Measurements from ENCODE around the gene COL8A2.
A peak's percentile ranks its signal among the peaks of the same experiment; 100 is the strongest.

Gene COL8A2

DNA sequence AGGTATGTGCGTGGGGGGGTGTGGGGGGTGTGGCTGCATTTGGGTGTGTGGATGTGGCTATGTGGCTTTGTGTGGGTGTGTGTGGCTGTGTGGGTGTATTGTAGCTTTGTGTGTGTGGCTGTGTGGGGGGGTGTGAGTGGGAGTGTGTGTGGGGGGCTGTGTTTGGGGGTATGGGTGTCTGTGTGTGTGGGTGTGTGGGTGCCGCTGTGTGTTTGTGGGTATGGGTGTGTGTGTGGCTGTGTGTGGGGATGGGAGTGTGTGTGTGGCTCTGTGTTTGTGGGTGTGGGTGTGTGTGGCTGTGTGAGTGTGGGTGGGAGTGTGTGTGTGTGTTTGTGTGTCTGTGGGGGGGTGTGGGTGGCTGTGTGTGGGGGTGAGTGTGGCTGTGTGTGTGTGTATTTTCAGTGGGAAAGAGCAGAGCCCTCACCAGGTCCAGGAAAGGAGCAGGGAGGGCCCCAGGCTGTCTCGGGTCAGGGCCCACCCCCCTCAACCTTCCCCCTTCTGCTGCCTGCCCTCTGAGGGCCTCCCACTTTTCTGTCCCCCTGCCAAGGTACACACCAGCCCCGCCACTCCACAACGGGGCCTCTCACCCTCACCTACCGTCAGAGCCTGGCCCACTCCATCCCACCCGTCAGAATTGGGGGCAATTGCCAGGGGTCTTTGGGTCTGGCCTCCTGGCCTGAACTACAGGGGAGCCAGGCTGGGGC is 1.9 kb upstream of the COL8A2 start:
- Histone ChIP-seq H3K4me1 (ENCODE audit: insufficient read depth, insufficient read length) (peaks cover 20% of the 10 kb centered on the region), H3K4me3 (ENCODE audit: insufficient read length, low read depth) (no peak overlapping the region), H3K9ac (ENCODE audit: insufficient read length, low read depth) (no peak overlapping the region), H3K9me3 (ENCODE audit: insufficient read depth, low read length) (no peaks in the 10 kb centered on the region), H3K36me3 (ENCODE audit: insufficient read depth, insufficient read length, low read length) (no peaks in the 10 kb centered on the region), H3K27me3 (ENCODE audit: insufficient read depth, insufficient read length) (peaks cover 49% of the 10 kb centered on the region)
- TF ChIP-seq SUZ12 (IDR thresholded peaks at IDR 0.05; ENCODE audit: extremely low read depth, insufficient read depth, insufficient read length) = no peak
- no peak for TF ChIP-seq YY1 (IDR thresholded peaks at IDR 0.05; ENCODE audit: insufficient read depth, insufficient read length)
- no peak for TF ChIP-seq ZNF274 (IDR thresholded peaks at IDR 0.05; ENCODE audit: low read depth, low read length)
- no peak for DNase-seq (ENCODE audit: low read depth, low spot score)

DNA sequence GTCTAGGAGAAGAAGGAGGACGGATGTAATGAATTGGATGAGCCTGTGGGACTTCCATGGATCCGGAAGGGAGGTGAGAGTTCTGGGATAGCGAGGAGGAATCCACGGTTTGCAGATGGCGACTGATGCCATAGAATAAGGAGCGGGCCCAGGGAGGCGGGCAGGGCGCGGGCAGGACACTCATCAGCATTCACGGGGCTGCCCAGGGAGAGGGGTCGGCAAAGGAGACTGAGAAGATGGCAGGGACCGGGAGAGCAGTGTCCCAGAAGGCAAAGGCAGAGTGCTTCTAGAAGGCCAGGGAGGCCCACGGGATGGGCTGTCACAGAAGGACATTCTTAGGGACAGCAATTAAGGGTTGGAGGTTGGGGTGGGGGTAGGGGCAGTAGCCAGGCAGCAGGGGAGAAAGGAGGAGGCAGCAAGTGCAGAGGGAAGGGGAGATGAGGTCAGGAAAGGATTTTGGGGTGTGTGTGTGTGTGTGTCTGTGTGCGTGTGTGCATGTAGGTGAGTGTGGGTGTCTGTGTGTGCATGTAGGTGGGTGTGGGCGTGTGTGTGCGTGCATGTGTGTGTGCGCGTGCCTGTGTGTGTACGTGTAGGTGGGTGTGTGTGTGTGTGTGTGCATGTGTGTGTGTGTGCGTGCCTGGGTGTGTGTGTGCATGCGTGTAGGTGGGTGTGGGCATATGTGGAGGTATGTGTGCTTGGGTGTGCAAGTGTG is 1.1 kb upstream of the COL8A2 start:
- DNase-seq (ENCODE audit: low read depth, low spot score) = no peak
- H3K9ac ChIP-seq (ENCODE audit: insufficient read length, low read depth) = peak overlapping the region; percentile 18
- H3K4me1 ChIP-seq (ENCODE audit: insufficient read depth, insufficient read length) = peaks cover 20% of the 10 kb centered on the region
- H3K36me3 ChIP-seq (ENCODE audit: insufficient read depth, insufficient read length, low read length) = no peaks in the 10 kb centered on the region
- no peaks in the 10 kb centered on the region for H3K9me3 ChIP-seq (ENCODE audit: insufficient read depth, low read length)
- H3K27me3 ChIP-seq (ENCODE audit: insufficient read depth, insufficient read length) = peaks cover 49% of the 10 kb centered on the region
- no peak overlapping the region for H3K4me3 ChIP-seq (ENCODE audit: insufficient read length, low read depth)
- TF ChIP-seq YY1 (IDR thresholded peaks at IDR 0.05; ENCODE audit: insufficient read depth, insufficient read length) = no peak
- no peak for TF ChIP-seq SUZ12 (IDR thresholded peaks at IDR 0.05; ENCODE audit: extremely low read depth, insufficient read depth, insufficient read length)
- TF ChIP-seq ZNF274 (IDR thresholded peaks at IDR 0.05; ENCODE audit: low read depth, low read length) = no peak

DNA sequence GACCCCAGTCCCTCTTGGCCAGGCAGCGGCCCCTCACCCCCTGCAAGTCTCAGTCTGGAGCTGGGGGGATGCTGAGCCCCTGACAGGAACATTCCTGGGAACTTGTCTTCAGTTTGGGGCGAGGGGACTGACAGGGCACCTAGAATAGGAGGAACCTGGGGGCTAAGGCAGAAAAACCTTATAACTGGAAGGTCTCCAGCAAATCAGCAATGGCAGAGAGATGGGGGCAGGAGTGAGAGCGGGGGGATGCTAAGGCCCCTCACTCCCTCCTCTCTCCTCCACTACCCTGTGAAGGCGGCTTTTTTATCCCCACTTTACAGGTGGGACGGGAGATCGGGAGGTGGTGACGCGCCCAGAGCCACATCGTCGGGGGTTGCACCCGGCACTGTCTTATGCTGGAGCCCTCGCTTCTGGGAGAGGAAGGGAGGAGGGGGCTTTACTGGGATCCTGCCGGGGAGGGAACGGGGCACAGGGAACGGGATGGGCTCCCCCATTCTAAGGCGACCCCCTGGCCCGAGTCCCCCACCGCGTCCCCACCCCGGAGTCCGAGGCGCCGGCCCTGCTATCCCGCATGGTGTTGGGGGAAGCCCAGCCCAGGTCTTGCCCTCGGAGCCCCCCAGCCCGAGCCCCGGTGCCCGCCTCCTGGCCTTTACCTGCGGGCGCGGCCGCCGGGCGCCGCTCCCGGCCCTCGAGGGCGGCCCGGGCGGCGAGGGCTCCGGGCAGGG is 456 bp downstream of the COL8A2 start:
- Histone ChIP-seq H3K4me3 (ENCODE audit: insufficient read length, low read depth) (peak overlapping the region; percentile 17), H3K4me1 (ENCODE audit: insufficient read depth, insufficient read length) (peaks cover 20% of the 10 kb centered on the region), H3K27me3 (ENCODE audit: insufficient read depth, insufficient read length) (peaks cover 49% of the 10 kb centered on the region), H3K9ac (ENCODE audit: insufficient read length, low read depth) (no peak overlapping the region), H3K36me3 (ENCODE audit: insufficient read depth, insufficient read length, low read length) (no peaks in the 10 kb centered on the region), H3K9me3 (ENCODE audit: insufficient read depth, low read length) (no peaks in the 10 kb centered on the region)
- DNase-seq (ENCODE audit: low read depth, low spot score) = no peak
- no peak for TF ChIP-seq ZNF274 (IDR thresholded peaks at IDR 0.05; ENCODE audit: low read depth, low read length)
- TF ChIP-seq YY1 (IDR thresholded peaks at IDR 0.05; ENCODE audit: insufficient read depth, insufficient read length) = no peak
- no peak for TF ChIP-seq SUZ12 (IDR thresholded peaks at IDR 0.05; ENCODE audit: extremely low read depth, insufficient read depth, insufficient read length)

DNA sequence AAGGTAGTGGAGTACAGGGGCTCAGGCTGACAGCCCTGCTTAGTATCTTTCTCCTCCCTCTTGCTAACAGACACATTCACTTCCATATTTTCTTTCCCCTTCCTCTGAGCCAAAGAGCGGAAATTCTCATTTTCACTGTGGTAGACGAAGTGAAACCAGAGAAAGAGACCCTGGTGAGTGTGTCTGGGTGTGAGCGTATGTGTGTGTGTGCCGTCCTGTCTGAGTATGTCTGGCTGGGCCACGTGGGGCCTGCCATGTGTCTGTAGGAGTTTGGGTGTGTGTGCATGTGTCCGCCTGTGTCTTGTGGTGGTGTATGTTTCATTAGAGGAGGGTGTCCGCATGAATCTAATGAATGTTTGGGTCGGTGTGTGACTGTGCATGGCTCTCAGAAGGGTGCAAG is 1.7 kb downstream of the COL8A2 start:
- DNase-seq (ENCODE audit: low read depth, low spot score) = no peak

DNA sequence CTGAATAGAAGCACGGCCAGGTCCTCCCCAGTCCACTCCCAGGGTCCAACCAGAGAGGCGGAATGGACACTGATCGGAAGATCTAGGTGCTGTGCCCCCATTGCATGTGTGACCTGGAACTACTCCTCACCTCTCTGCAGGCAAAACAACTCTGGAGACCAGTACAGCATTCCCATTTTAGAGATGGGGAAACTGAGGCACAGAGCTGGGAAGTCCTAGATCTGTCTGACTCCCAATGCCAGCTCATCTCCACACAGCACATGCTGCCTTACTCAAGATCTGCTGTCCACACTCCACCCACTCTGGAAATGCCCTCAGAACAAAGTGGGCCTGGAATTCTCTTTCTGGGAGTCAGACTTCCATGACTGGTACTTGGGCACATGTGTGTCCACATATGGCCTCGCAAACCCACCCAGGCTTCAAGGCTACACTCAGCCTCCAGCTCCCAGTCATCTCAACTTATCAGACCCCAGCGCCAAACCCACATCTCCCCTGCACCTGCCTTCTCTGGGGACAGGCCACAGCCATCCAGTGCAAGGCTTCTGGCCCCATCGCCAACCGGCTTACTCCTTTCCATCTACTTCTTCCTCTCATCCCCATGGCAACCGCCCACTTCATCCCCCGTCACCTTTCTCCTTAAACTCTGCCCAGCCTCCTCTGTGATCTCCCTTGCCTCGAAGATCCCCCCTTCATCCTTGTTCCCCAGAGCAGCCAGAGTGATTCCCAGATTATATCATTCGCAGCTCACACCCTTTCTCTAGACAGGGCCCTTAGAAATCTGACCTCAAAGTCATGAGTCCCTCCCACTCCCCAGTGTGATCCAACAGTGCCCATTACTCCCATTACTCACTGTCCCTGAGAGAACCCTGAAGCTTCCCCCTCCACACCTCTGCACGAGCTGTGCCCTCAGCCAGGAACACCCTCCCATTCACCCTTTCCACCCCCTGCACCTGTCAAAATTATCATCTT is 2.7 kb downstream of the COL8A2 start:
- H3K4me1 ChIP-seq (ENCODE audit: insufficient read depth, insufficient read length) = peaks cover 32% of the 10 kb centered on the region
- H3K9me3 ChIP-seq (ENCODE audit: insufficient read depth, low read length) = no peaks in the 10 kb centered on the region
- no peaks in the 10 kb centered on the region for H3K36me3 ChIP-seq (ENCODE audit: insufficient read depth, insufficient read length, low read length)
- H3K9ac ChIP-seq (ENCODE audit: insufficient read length, low read depth) = no peak overlapping the region
- peaks cover 49% of the 10 kb centered on the region for H3K27me3 ChIP-seq (ENCODE audit: insufficient read depth, insufficient read length)
- TF ChIP-seq ZNF274 (IDR thresholded peaks at IDR 0.05; ENCODE audit: low read depth, low read length) (no peak), YY1 (IDR thresholded peaks at IDR 0.05; ENCODE audit: insufficient read depth, insufficient read length) (no peak), SUZ12 (IDR thresholded peaks at IDR 0.05; ENCODE audit: extremely low read depth, insufficient read depth, insufficient read length) (no peak)
- H3K4me3 ChIP-seq (ENCODE audit: insufficient read length, low read depth) = no peak overlapping the region
- DNase-seq (ENCODE audit: low read depth, low spot score) = no peak

More for the DNA sequence above, 1.7 kb downstream of the COL8A2 start:
- H3K27me3 ChIP-seq (ENCODE audit: insufficient read depth, insufficient read length) = peaks cover 49% of the 10 kb centered on the region
- no peak for TF ChIP-seq YY1 (IDR thresholded peaks at IDR 0.05; ENCODE audit: insufficient read depth, insufficient read length)
- H3K9ac ChIP-seq (ENCODE audit: insufficient read length, low read depth) = no peak overlapping the region
- peaks cover 26% of the 10 kb centered on the region for H3K4me1 ChIP-seq (ENCODE audit: insufficient read depth, insufficient read length)
- no peak overlapping the region for H3K4me3 ChIP-seq (ENCODE audit: insufficient read length, low read depth)
- no peaks in the 10 kb centered on the region for H3K36me3 ChIP-seq (ENCODE audit: insufficient read depth, insufficient read length, low read length)
- H3K9me3 ChIP-seq (ENCODE audit: insufficient read depth, low read length) = no peaks in the 10 kb centered on the region

DNA sequence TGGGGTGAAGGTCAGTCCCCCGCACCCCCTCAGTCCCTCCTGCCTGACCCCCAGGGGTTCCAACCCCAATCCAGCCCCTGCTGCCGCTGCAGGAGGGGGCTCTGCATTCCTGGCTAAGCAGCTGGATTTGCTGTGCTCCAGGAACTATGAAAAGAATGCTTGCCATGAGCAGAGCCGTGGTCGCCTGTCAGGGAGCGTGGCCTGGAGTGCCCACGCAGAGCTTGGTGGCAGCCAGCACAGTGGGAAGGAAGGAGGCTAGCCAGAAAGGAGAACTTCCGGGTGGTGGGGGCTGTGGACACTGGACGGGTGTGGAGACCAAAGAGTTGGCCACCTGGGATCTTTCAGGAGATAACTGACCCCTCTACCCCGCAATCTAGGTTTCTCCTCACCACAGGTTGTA is 5.6 kb downstream of the COL8A2 start:
- Histone ChIP-seq H3K4me1 (ENCODE audit: insufficient read depth, insufficient read length) (peaks cover 27% of the 10 kb centered on the region), H3K9ac (ENCODE audit: insufficient read length, low read depth) (no peak overlapping the region), H3K9me3 (ENCODE audit: insufficient read depth, low read length) (no peaks in the 10 kb centered on the region), H3K36me3 (ENCODE audit: insufficient read depth, insufficient read length, low read length) (no peaks in the 10 kb centered on the region), H3K27me3 (ENCODE audit: insufficient read depth, insufficient read length) (peaks cover 24% of the 10 kb centered on the region), H3K4me3 (ENCODE audit: insufficient read length, low read depth) (no peak overlapping the region)
- TF ChIP-seq YY1 (IDR thresholded peaks at IDR 0.05; ENCODE audit: insufficient read depth, insufficient read length) = no peak
- no peak for TF ChIP-seq ZNF274 (IDR thresholded peaks at IDR 0.05; ENCODE audit: low read depth, low read length)
- TF ChIP-seq SUZ12 (IDR thresholded peaks at IDR 0.05; ENCODE audit: extremely low read depth, insufficient read depth, insufficient read length) = no peak
- DNase-seq (ENCODE audit: low read depth, low spot score) = no peak

All from NT2/D1 (cell line).